ENCODE results near the gene TEX261. TPM values are rescaled to one million over a fixed set of nuclear protein-coding genes. Genes with fewer than 3 reads are reported as not detected.

TEX261 gene
- total RNA-seq, 1 donor from 2014 or later, result 44.7 TPM

- Histone ChIP-seq H3K79me2 (ENCODE audit: insufficient read depth, low read length) (no peaks in the 10 kb centered on the region), H3K9ac (ENCODE audit: low read length) (no peak overlapping the region), H4K20me1 (ENCODE audit: insufficient read depth, low read length) (no peaks in the 10 kb centered on the region), H3K9me3 (ENCODE audit: insufficient read depth, low read depth, low read length) (no peaks in the 10 kb centered on the region), H3K4me2 (ENCODE audit: low read length) (no peak overlapping the region), H3K4me3 (ENCODE audit: insufficient read depth, low read depth, low read length) (no peak overlapping the region), H2AFZ (ENCODE audit: low read depth, low read length) (no peak overlapping the region), H3K4me1 (ENCODE audit: insufficient read depth, low read length) (peaks cover 8% of the 10 kb centered on the region), H3K27me3 (ENCODE audit: insufficient read depth, low read length) (peaks cover 9% of the 10 kb centered on the region), H3K36me3 (ENCODE audit: insufficient read depth, low read length) (no peaks in the 10 kb centered on the region), H3K27ac (ENCODE audit: low read depth, low read length) (no peak overlapping the region)
- FAIRE-seq (no peak), DNase-seq (ENCODE audit: low read depth) (no peak)
- Mint-ChIP-seq H3K27me3 (ENCODE audit: low read depth, unreplicated experiment) (peaks cover 60% of the 10 kb centered on the region), H3K4me1 (ENCODE audit: low read depth, unreplicated experiment) (peaks cover 24% of the 10 kb centered on the region), H3K9me3 (ENCODE audit: unreplicated experiment) (no peaks in the 10 kb centered on the region), H3K27ac (ENCODE audit: unreplicated experiment) (no peak overlapping the region), H3K36me3 (ENCODE audit: low read depth, unreplicated experiment) (peaks cover 3% of the 10 kb centered on the region), H3K4me3 (ENCODE audit: unreplicated experiment) (no peak overlapping the region)
- TF ChIP-seq EZH2 (IDR thresholded peaks at IDR 0.05; ENCODE audit: insufficient read depth, low read length), result no peak
These were observed 52.1 kb downstream of the TEX261 start for GRCh38 chr2:70942396-70943204.

DNA sequence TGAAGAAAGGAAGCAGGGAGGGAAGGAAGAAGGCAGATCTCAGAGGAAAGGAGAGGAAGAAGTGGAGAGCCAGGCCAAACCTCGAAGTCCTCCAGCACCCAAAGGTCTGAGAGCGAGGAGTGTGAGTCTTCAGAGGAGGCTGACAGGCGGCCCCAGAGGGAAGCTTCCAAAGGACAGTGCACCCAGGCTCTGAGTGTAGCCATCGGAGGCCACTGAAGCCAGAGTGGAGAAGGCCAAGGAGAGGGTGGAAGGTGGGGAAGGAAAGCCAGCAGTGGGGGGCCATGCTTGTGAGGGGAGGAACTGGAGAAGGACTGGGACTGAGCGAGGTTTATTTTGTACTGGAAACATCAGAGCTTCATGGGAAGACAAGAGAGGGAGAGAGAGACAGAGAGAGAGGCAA lies 53.0 kb downstream of the TEX261 start:
- Mint-ChIP-seq H3K4me1 (ENCODE audit: low read depth, unreplicated experiment) (peaks cover 22% of the 10 kb centered on the region), H3K36me3 (ENCODE audit: low read depth, unreplicated experiment) (peaks cover 3% of the 10 kb centered on the region), H3K9me3 (ENCODE audit: unreplicated experiment) (no peaks in the 10 kb centered on the region), H3K27ac (ENCODE audit: unreplicated experiment) (no peak overlapping the region), H3K4me3 (ENCODE audit: unreplicated experiment) (no peak overlapping the region), H3K27me3 (ENCODE audit: low read depth, unreplicated experiment) (peaks cover 64% of the 10 kb centered on the region)
- Histone ChIP-seq H3K4me3 (ENCODE audit: insufficient read depth, low read depth, low read length) (no peak overlapping the region), H3K4me2 (ENCODE audit: low read length) (no peak overlapping the region), H3K4me1 (ENCODE audit: insufficient read depth, low read length) (peaks cover 4% of the 10 kb centered on the region), H3K27me3 (ENCODE audit: insufficient read depth, low read length) (peaks cover 9% of the 10 kb centered on the region), H3K9me3 (ENCODE audit: insufficient read depth, low read depth, low read length) (no peaks in the 10 kb centered on the region), H2AFZ (ENCODE audit: low read depth, low read length) (no peak overlapping the region), H3K9ac (ENCODE audit: low read length) (no peak overlapping the region), H3K79me2 (ENCODE audit: insufficient read depth, low read length) (no peaks in the 10 kb centered on the region), H3K36me3 (ENCODE audit: insufficient read depth, low read length) (no peaks in the 10 kb centered on the region), H3K27ac (ENCODE audit: low read depth, low read length) (no peak overlapping the region), H4K20me1 (ENCODE audit: insufficient read depth, low read length) (no peaks in the 10 kb centered on the region)
- TF ChIP-seq, protein P1, sequence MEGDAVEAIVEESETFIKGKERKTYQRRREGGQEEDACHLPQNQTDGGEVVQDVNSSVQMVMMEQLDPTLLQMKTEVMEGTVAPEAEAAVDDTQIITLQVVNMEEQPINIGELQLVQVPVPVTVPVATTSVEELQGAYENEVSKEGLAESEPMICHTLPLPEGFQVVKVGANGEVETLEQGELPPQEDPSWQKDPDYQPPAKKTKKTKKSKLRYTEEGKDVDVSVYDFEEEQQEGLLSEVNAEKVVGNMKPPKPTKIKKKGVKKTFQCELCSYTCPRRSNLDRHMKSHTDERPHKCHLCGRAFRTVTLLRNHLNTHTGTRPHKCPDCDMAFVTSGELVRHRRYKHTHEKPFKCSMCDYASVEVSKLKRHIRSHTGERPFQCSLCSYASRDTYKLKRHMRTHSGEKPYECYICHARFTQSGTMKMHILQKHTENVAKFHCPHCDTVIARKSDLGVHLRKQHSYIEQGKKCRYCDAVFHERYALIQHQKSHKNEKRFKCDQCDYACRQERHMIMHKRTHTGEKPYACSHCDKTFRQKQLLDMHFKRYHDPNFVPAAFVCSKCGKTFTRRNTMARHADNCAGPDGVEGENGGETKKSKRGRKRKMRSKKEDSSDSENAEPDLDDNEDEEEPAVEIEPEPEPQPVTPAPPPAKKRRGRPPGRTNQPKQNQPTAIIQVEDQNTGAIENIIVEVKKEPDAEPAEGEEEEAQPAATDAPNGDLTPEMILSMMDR (IDR thresholded peaks at IDR 0.05; ENCODE audit: insufficient read depth, low read depth, low read length), result no peak
- no peak for TF ChIP-seq EZH2 (IDR thresholded peaks at IDR 0.05; ENCODE audit: insufficient read depth, low read length)
- FAIRE-seq (no peak), DNase-seq (ENCODE audit: low read depth) (no peak)

DNA sequence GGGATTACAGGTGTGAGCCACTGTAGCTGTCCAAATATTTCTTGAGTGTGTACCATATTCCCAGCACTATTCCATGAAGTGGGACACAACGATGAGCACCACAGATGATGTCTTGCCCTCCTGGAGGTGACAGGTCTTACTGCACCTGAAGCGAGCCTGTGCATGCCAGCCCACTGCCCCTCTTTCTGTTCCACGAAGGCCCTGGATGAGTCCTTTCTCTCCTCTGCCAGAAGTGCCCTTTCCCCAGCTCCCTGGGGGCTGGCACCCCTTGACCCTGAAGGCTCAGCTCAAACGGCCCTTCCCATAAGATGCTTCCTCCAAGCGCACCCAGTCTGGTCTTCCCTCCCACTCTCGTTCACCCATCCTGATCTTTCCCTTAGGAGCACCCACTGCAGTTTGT lies 53.5 kb downstream of the TEX261 start:
- Mint-ChIP-seq H3K4me1 (ENCODE audit: low read depth, unreplicated experiment) (peaks cover 24% of the 10 kb centered on the region), H3K27me3 (ENCODE audit: low read depth, unreplicated experiment) (peaks cover 69% of the 10 kb centered on the region), H3K9me3 (ENCODE audit: unreplicated experiment) (no peaks in the 10 kb centered on the region), H3K27ac (ENCODE audit: unreplicated experiment) (no peak overlapping the region), H3K4me3 (ENCODE audit: unreplicated experiment) (no peak overlapping the region), H3K36me3 (ENCODE audit: low read depth, unreplicated experiment) (peaks cover 3% of the 10 kb centered on the region)
- Histone ChIP-seq H3K9ac (ENCODE audit: low read length) (no peak overlapping the region), H3K27me3 (ENCODE audit: insufficient read depth, low read length) (peaks cover 9% of the 10 kb centered on the region), H3K4me2 (ENCODE audit: low read length) (no peak overlapping the region), H3K9me3 (ENCODE audit: insufficient read depth, low read depth, low read length) (no peaks in the 10 kb centered on the region), H4K20me1 (ENCODE audit: insufficient read depth, low read length) (no peaks in the 10 kb centered on the region), H3K4me1 (ENCODE audit: insufficient read depth, low read length) (peaks cover 4% of the 10 kb centered on the region), H3K4me3 (ENCODE audit: insufficient read depth, low read depth, low read length) (no peak overlapping the region), H3K36me3 (ENCODE audit: insufficient read depth, low read length) (no peaks in the 10 kb centered on the region), H3K27ac (ENCODE audit: low read depth, low read length) (no peak overlapping the region), H3K79me2 (ENCODE audit: insufficient read depth, low read length) (no peaks in the 10 kb centered on the region), H2AFZ (ENCODE audit: low read depth, low read length) (no peak overlapping the region)
- no peak for FAIRE-seq
- no peak for TF ChIP-seq EZH2 (IDR thresholded peaks at IDR 0.05; ENCODE audit: insufficient read depth, low read length)
- TF ChIP-seq, protein P1 (IDR thresholded peaks at IDR 0.05; ENCODE audit: insufficient read depth, low read depth, low read length), result no peak
- no peak for DNase-seq (ENCODE audit: low read depth)
